Memory B cell (primary cell): ENCODE data around the gene LIX1L.

Experiments used
- ATAC-seq: fragments of 150-1000 bp; cut with Tn5 transposase; 2 replicates; pipeline ENCODE4 v1.10.0; 2021; ENCODE audit warnings: low read depth, mild to moderate bottlenecking, moderate library complexity
- DNase-seq, 2 donors: peaks; one replicate each; pipeline ENCODE4 v3.0.0; 2022; ENCODE audit warnings: low spot score in 2 of 2
- H3K27ac Mint-ChIP-seq: one replicate; pipeline ENCODE4 v1.8.0; 2022; ENCODE audit warnings: mild to moderate bottlenecking, moderate library complexity, mixed read lengths
- H3K27me3 Mint-ChIP-seq: one replicate; pipeline ENCODE4 v1.8.0; 2022; ENCODE audit warnings: mixed read lengths
- H3K36me3 Mint-ChIP-seq: one replicate; pipeline ENCODE4 v1.8.0; 2022; ENCODE audit warnings: mild to moderate bottlenecking, mixed read lengths
- H3K4me1 Mint-ChIP-seq: one replicate; pipeline ENCODE4 v1.8.0; 2022; ENCODE audit warnings: mixed read lengths
- H3K4me3 Mint-ChIP-seq: one replicate; pipeline ENCODE4 v1.8.0; 2022; ENCODE audit warnings: mild to moderate bottlenecking, moderate library complexity, mixed read lengths
- H3K9me3 Mint-ChIP-seq: one replicate; pipeline ENCODE4 v1.8.0; 2022; ENCODE audit warnings: mixed read lengths

Gene LIX1L

GRCh38 chr1:145918992-145919939 lies 38.6 kb downstream of the LIX1L start:
- ATAC-seq (peak; percentile 1), DNase-seq (no peak)
- Mint-ChIP-seq H3K4me1 (peaks cover 22% of the 10 kb centered on the region), H3K27me3 (no peaks in the 10 kb centered on the region), H3K9me3 (no peaks in the 10 kb centered on the region), H3K27ac (peak overlapping the region; percentile 90), H3K4me3 (peak overlapping the region; percentile 93), H3K36me3 (peaks cover 17% of the 10 kb centered on the region)

- Mint-ChIP-seq H3K4me1 (peaks cover 29% of the 10 kb centered on the region), H3K4me3 (peak within 1 kb of the TSS; percentile 93), H3K27ac (peak within 1 kb of the TSS; percentile 90), H3K27me3 (no peaks in the 10 kb centered on the region), H3K36me3 (peaks cover 23% of the 10 kb centered on the region), H3K9me3 (no peaks in the 10 kb centered on the region)
- ATAC-seq (peak; percentile 88), DNase-seq (peak; percentile 87)
Measured at GRCh38 chr1:145918144-145918991, 39.4 kb downstream of the LIX1L start, which contains the start of gene PEX11B. Gene PEX11B (minus strand): TSS chr1:145918717. CDS start chr1:145918688, 29 bp downstream.

DNA sequence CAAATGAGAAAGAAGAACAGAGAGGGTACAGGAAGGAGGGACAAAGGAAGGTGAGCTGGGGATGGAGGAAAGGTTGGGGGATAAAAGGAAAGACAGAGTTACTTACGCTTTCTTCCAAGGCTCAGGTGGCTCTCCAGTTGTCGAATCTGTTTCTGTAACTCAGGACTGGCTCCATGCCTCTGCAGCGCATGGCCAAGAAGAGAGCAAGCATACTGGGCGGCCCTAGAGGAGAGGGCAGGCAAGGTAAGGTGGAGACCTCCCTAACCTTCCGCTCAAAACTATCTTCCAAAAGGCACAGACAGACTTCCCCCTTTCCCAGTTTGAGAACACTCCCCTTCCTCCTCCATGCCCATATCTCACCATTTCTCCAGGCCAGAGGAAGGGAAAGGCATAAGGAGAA lies 40.2 kb downstream of the LIX1L start:
- no peaks in the 10 kb centered on the region for H3K9me3 Mint-ChIP-seq
- H3K36me3 Mint-ChIP-seq: peaks cover 26% of the 10 kb centered on the region
- peak overlapping the region; percentile 93 for H3K4me3 Mint-ChIP-seq
- no peak for ATAC-seq
- peak overlapping the region; percentile 90 for H3K27ac Mint-ChIP-seq
- no peak for DNase-seq
- peaks cover 29% of the 10 kb centered on the region for H3K4me1 Mint-ChIP-seq
- H3K27me3 Mint-ChIP-seq: no peaks in the 10 kb centered on the region

GRCh38 chr1:145916745-145917144 lies 41.1 kb downstream of the LIX1L start:
- no peaks in the 10 kb centered on the region for H3K27me3 Mint-ChIP-seq
- DNase-seq (no peak), ATAC-seq (no peak)
- no peaks in the 10 kb centered on the region for H3K9me3 Mint-ChIP-seq
- H3K36me3 Mint-ChIP-seq: peaks cover 34% of the 10 kb centered on the region
- H3K4me1 Mint-ChIP-seq: peaks cover 33% of the 10 kb centered on the region
- H3K4me3 Mint-ChIP-seq: peak overlapping the region; percentile 79
- peak overlapping the region; percentile 55 for H3K27ac Mint-ChIP-seq

DNA sequence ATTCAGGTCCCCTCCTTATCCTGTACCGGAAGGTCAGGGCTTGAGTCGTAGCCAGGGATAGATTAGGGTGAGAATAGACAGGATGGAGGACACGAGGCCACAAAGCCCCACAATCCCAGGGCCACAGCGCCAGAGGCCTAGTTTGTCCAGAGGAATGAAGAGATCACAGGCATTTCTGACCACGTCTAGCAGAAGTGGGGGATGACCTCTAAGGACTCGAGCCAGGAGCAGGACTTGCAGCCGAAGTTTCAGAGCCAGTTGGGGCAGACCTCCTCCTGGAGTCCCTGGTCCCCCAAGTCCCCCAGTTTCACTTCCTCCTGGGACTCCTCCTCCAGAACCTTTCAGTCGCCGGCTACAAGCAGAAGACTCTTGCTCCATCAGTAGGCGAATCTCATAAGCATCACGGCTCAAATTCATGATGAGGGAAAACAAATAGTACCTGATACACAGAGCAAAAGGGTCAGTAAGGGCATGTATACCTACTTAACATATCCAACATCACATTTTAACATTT lies 45.6 kb downstream of the LIX1L start:
- peak; percentile 43 for ATAC-seq
- Mint-ChIP-seq H3K9me3 (no peaks in the 10 kb centered on the region), H3K27ac (peak overlapping the region; percentile 75), H3K36me3 (peaks cover 41% of the 10 kb centered on the region), H3K27me3 (no peaks in the 10 kb centered on the region), H3K4me1 (peaks cover 24% of the 10 kb centered on the region), H3K4me3 (no peak overlapping the region)
- DNase-seq: no peak

DNA sequence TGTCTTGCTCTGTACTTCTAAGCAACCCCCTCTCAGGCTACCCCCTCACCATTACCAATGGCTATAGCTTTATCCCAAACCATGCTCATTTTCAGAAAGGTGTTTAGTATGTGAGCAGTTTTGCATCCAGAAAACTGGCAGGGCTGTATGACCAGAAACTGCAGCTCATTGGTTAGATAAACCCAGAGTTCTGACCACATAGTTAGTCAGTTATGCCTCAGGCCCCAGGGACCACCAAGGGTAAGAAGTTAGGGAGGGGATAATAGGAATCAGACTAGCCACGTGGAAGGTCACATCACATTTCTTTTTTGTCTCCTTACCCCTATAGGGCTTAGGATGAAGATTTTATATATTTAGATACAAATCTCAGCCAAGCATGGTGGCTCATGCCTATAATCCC lies 49.2 kb downstream of the LIX1L start:
- peaks cover 11% of the 10 kb centered on the region for H3K4me1 Mint-ChIP-seq
- H3K9me3 Mint-ChIP-seq: no peaks in the 10 kb centered on the region
- DNase-seq (no peak), ATAC-seq (no peak)
- no peak overlapping the region for H3K4me3 Mint-ChIP-seq
- peaks cover 22% of the 10 kb centered on the region for H3K36me3 Mint-ChIP-seq
- H3K27me3 Mint-ChIP-seq: no peaks in the 10 kb centered on the region
- H3K27ac Mint-ChIP-seq: no peak overlapping the region

DNA sequence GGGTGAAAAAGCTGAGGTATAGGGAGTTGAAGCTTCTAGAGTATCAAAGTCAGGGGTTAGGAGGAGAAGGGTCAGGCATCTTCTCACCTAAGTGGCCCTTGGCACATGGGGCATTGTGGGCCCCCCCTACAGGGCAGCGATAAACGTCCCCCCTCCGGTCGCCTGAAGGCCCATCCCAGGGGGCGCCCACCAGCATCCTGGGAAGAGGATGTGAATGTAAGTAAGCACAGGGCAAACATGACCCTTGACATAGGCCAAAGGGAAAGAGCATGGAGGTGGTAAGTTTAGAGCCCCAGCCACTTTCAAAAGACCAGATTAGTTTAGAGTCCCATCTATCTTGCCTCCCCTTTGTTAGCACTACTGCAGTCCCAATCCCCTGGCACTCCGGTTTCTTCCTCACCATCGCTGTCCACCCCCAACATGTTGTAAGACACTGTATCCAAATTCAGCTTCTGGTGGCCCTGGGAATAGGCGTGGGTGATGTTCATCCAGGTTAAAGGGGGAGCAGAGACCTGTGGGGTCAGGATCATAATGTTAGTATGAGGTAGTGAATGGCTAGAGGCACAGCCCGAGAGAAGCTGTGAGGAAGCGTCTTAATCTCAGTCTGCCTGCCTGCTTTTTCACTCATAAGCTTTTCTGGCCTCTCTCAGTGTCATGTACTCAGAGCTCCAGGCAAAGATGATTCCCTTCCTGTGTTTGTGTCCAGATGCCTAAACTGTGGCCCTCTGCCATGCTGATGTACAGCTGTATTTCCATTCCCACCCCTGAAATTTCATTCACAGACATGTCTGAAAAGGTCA lies 50.7 kb downstream of the LIX1L start:
- Mint-ChIP-seq H3K4me3 (no peak overlapping the region), H3K27me3 (no peaks in the 10 kb centered on the region), H3K36me3 (peaks cover 14% of the 10 kb centered on the region), H3K4me1 (peaks cover 4% of the 10 kb centered on the region), H3K27ac (no peak overlapping the region), H3K9me3 (no peaks in the 10 kb centered on the region)
- ATAC-seq: no peak
- DNase-seq: no peak

- Mint-ChIP-seq H3K36me3 (peaks cover 10% of the 10 kb centered on the region), H3K9me3 (no peaks in the 10 kb centered on the region), H3K27ac (no peak overlapping the region), H3K27me3 (no peaks in the 10 kb centered on the region), H3K4me1 (no peaks in the 10 kb centered on the region), H3K4me3 (no peak overlapping the region)
- ATAC-seq (no peak), DNase-seq (no peak)
Measured at GRCh38 chr1:145901312-145902021, 56.4 kb downstream of the LIX1L start.

DNA sequence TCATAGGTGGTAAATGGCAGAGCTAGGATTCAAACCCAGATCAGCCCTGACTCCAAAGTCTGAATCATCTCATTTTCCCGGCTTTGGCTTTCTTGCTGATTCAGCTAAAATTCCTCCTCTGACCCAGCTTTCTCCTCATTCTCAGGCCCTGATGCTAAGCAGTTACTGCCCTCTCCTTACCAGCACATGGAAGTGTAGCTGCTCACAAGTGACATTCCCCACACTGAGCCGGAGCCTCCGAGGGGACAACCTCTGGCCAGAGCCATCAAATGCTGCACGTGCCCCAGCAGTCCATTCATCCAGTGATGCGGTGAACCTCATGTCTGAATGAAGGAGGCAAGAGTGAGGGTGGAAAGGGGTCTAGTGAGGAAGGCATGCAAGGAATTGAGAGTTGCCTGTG lies 59.1 kb downstream of the LIX1L start:
- H3K27ac Mint-ChIP-seq: no peak overlapping the region

GRCh38 chr1:145897969-145898368 lies 59.8 kb downstream of the LIX1L start:
- ATAC-seq (no peak), DNase-seq (no peak)
- Mint-ChIP-seq H3K9me3 (no peaks in the 10 kb centered on the region), H3K27me3 (no peaks in the 10 kb centered on the region), H3K4me1 (no peaks in the 10 kb centered on the region), H3K27ac (no peak overlapping the region), H3K36me3 (peaks cover 9% of the 10 kb centered on the region), H3K4me3 (no peak overlapping the region)

More for the DNA sequence above, 59.1 kb downstream of the LIX1L start:
- peaks cover 9% of the 10 kb centered on the region for H3K36me3 Mint-ChIP-seq
- no peaks in the 10 kb centered on the region for H3K9me3 Mint-ChIP-seq
- H3K4me1 Mint-ChIP-seq: no peaks in the 10 kb centered on the region
- no peak overlapping the region for H3K4me3 Mint-ChIP-seq
- DNase-seq: no peak
- no peak for ATAC-seq
- H3K27me3 Mint-ChIP-seq: no peaks in the 10 kb centered on the region

GRCh38 chr1:145895471-145895870 lies 62.3 kb downstream of the LIX1L start:
- DNase-seq (no peak), ATAC-seq (no peak)
- Mint-ChIP-seq H3K36me3 (peaks cover 5% of the 10 kb centered on the region), H3K4me1 (no peaks in the 10 kb centered on the region), H3K4me3 (no peak overlapping the region), H3K9me3 (no peaks in the 10 kb centered on the region), H3K27me3 (no peaks in the 10 kb centered on the region), H3K27ac (no peak overlapping the region)

DNA sequence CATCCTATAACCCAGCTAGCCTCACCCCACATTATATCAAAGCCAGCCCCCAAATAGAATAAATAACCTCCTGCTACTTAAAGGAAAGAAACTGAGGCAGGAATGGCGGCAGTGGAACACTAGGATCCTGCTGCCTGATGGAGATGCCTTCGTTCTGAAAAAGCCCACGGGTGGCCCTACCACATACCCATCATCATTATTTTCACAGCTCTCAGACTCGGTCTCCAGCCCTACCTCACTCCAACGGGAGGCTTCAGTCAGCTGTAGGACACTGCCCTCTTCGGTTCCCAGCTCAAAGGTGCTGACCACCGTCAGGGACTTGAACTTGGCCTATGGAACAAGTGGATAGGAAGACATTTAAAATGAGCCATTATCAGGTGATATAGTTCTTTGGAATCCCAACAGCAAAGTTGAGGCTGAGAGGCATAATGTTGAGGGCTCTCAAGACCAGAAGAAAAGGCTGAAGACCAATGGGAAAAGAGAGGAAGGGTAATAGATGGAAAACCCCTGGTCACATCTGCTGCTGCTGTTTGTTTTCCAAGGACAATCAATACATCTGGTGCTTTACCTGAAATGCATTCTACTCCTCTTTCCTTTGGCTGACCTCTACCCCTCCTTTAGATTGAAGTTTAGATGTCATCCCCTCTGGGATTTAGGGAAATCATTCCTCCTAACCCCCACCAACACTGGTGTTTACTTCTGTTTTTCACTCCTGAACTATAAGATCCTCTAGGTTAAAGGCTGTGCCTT lies 64.3 kb downstream of the LIX1L start:
- no peak overlapping the region for H3K27ac Mint-ChIP-seq
- no peak for ATAC-seq
- peaks cover 5% of the 10 kb centered on the region for H3K36me3 Mint-ChIP-seq
- DNase-seq: no peak
- H3K4me1 Mint-ChIP-seq: no peaks in the 10 kb centered on the region
- no peak overlapping the region for H3K4me3 Mint-ChIP-seq
- no peaks in the 10 kb centered on the region for H3K9me3 Mint-ChIP-seq
- H3K27me3 Mint-ChIP-seq: no peaks in the 10 kb centered on the region
